ENCODE data around the gene GMIP. TPM values are rescaled to one million over a fixed set of nuclear protein-coding genes. Genes with fewer than 3 reads are reported as not detected.

The GMIP gene
- total RNA-seq, 1 donor, result 48.6 TPM

DNA sequence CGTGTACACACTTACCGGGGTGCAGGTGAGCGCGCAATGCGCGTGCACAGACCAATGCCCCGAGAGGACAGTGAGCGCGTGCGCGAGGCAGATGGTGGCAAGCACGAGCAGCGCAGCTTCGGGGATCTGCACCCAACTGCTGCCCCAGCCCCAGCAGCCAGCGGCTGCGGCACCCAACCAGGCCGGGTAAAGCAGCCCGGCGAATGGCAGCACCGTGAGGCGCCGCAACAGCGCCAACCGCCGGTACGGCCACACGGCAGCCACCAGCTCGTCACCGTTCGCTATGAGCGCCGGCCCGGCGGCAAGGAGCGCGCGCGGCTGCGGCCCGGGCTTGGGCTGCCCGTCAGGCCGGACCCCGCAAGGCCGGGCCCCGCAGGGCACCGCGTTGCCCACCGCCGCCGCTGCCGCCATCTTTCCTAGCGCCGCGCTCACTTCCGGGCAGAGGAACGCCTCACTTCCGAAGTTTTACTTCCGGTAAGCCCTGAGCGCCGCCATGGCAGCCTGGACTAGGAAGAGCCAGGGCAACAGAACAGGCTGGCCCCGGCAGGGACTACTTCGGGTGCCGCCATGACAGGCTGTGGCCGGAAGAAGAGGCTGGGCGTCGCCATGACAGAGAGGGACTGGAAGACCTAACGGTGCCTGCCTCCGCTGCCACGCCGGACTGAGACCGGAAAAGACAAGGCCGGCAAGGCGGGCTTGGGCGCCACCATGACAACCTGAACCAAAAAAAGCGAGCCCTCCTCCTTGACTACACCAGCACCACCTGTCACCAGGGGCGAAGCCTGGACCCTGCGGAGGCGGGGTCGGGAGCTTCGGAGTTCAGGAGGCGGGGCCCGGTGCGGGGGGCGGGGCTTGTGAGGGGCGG, 20.0 kb upstream of the GMIP start, which contains the start of gene ATP13A1:
ATP13A1 (minus strand) TSS at position 421 of the 865 bp plus-strand sequence; CDS start at position 411, 10 bp downstream.
- H3K4me3 ChIP-seq (ENCODE audit: low read length), result peak within 1 kb of the TSS; percentile 92
- H3K27me3 ChIP-seq (ENCODE audit: insufficient read depth, low read length), result no peaks in the 10 kb centered on the region
- peaks cover 45% of the 10 kb centered on the region for H3K4me1 ChIP-seq (ENCODE audit: insufficient read depth, low read length)
- H3K9me3 ChIP-seq (ENCODE audit: low read depth, low read length), result no peaks in the 10 kb centered on the region

DNA sequence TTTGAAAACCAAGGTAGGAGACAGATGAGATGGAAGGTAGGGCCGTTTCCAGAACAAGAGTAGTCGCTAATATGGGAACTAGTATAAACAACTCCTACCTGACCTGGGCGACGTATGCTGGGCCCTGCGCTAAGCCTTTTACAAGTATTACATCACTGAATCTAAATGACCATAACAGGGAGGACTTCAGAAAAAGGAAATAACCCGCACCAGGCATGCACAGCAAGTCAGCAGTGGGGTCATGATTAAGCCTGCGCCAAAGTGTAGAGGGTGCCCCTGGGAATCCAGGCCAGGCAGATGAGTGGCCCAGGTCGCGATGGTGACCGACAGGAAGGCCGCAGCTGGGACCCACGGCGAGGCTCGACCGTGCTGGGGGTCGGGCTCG, 19.4 kb upstream of the GMIP start:
- H3K4me3 ChIP-seq (ENCODE audit: low read length), result peak overlapping the region; percentile 92
- peaks cover 40% of the 10 kb centered on the region for H3K4me1 ChIP-seq (ENCODE audit: insufficient read depth, low read length)
- no peaks in the 10 kb centered on the region for H3K27me3 ChIP-seq (ENCODE audit: insufficient read depth, low read length)
- H3K9me3 ChIP-seq (ENCODE audit: low read depth, low read length), result no peaks in the 10 kb centered on the region

DNA sequence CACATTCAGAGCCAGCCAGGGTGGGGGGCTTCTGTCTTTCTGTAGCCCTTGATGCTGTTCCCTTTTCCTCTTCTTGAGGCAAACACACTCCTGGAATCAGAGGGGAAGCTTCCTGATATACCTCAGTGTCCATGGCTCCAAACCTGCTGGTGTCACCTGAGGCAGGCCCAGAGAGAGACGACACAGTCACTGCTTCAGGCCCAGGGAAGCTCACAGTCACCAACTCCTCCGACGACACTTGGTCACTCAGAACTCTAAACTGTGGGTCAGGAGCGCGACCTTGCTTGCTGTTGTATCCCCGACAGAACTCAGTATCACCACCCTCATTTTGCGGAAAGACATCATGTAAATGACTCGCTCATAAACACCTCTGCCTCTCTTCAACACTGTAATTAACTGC, 18.9 kb upstream of the GMIP start:
- Histone ChIP-seq H3K4me3 (ENCODE audit: low read length) (peak overlapping the region; percentile 92), H3K4me1 (ENCODE audit: insufficient read depth, low read length) (peaks cover 35% of the 10 kb centered on the region), H3K9me3 (ENCODE audit: low read depth, low read length) (no peaks in the 10 kb centered on the region), H3K27me3 (ENCODE audit: insufficient read depth, low read length) (no peaks in the 10 kb centered on the region)

DNA sequence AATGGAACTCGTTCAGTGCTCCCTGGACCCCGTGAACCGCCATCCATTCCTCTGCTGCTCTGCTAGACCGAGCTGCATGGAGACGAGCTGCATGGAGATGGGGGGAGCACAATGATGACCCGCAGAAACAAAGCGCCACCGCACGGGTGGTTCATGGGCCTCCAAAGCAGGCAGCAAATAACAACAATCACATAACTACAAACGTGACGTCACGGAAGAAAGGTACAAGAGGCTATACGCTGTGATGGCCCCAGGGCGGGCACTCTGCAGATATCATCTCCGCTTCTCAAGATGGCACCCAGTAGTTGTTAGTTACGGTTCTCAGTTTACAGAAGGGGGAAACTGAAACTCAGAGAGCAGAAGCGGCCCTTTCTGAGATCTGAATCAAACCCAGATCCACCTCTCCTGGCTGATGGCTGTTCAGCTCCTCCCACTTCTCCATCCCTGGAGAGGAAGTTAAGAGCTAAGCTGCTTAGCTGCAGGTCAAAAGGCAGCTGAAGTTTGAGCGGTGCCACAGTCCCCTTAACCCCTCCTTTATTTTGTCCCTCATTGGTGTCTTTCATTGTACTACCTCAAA, 18.3 kb upstream of the GMIP start:
- H3K9me3 ChIP-seq (ENCODE audit: low read depth, low read length), result no peaks in the 10 kb centered on the region
- H3K4me3 ChIP-seq (ENCODE audit: low read length), result no peak overlapping the region
- no peaks in the 10 kb centered on the region for H3K27me3 ChIP-seq (ENCODE audit: insufficient read depth, low read length)
- peaks cover 33% of the 10 kb centered on the region for H3K4me1 ChIP-seq (ENCODE audit: insufficient read depth, low read length)

DNA sequence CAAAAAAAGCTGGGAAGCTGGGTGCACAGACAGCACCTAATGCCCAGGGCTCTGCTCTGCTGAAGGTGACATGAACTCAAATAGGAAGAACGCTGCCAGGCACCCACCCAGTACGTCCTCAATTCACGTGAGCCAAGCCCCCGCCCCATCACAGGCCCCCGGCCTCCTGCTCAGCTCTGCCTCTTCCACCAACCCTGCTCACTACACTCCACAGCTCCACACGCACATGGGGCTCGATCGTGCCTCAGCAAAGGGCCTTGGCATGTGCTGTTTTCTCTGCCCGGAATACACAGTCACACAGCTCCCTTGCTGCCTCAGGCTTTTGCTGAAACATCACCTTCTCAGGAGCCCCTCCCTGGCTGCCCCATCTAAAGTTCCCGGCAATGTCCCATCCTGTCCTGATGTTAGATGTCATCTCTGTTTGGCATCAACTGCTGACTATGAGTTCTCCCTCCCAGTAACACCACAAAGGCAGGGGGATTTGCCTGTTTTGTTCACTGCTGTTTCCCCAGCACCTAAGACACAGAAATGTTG, 17.8 kb upstream of the GMIP start:
- no peaks in the 10 kb centered on the region for H3K27me3 ChIP-seq (ENCODE audit: insufficient read depth, low read length)
- no peaks in the 10 kb centered on the region for H3K9me3 ChIP-seq (ENCODE audit: low read depth, low read length)
- no peak overlapping the region for H3K4me3 ChIP-seq (ENCODE audit: low read length)
- H3K4me1 ChIP-seq (ENCODE audit: insufficient read depth, low read length), result peaks cover 33% of the 10 kb centered on the region

DNA sequence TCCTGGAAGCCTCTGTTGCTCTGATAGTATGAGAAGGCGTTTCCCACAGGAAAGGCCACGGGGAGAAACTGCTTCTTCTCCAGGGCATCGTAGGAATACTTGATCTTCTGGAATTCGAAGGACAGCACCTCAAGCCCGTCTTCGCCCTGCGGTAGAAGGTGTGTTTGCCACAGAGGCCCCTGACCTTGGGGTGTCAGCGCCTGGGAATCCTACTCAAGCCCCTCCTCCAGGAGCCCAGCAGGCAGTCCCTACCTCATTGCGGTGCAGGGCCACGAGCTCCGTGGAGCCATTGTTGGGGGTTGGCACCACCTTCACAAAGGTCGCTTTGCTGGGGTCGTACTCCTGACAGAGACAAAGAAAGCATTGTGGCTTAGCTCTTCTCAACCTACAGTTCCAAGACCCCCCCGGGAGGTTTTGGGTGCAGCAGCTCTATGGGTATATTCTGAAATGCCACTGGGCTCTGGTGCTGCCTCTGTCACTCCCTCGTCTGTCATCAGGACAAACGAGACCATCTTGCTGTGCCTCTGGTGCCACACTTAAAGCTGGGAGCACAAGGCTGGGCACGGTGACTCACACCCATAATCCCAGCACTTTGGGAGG, 16.3 kb upstream of the GMIP start:
- H3K4me3 ChIP-seq (ENCODE audit: low read length), result no peak overlapping the region
- H3K4me1 ChIP-seq (ENCODE audit: insufficient read depth, low read length), result peaks cover 29% of the 10 kb centered on the region

DNA sequence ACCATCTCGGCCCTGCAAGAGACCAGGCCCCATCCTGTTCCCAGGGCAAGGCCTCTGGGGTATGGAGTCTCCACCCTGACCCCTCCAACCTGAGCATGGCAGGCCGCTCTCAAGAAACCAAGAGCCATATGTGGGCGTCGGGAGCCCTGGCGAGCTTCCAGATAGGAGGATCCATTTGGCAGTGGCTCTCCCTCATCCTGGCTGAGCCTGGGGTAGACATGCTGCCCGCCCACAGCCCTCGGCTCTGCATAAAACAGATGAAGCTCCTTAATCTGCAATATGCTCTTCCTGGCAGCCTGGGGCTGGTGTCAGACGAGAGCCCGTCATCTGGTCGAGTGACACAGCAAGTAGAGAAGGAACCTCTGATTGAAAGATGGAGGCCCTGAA, 13.9 kb upstream of the GMIP start:
- Histone ChIP-seq H3K9me3 (ENCODE audit: low read depth, low read length) (no peaks in the 10 kb centered on the region), H3K4me3 (ENCODE audit: low read length) (no peak overlapping the region), H3K4me1 (ENCODE audit: insufficient read depth, low read length) (peaks cover 15% of the 10 kb centered on the region), H3K27me3 (ENCODE audit: insufficient read depth, low read length) (no peaks in the 10 kb centered on the region)

More for the DNA sequence above, 16.3 kb upstream of the GMIP start:
- H3K9me3 ChIP-seq (ENCODE audit: low read depth, low read length), result no peaks in the 10 kb centered on the region
- H3K27me3 ChIP-seq (ENCODE audit: insufficient read depth, low read length), result no peaks in the 10 kb centered on the region

DNA sequence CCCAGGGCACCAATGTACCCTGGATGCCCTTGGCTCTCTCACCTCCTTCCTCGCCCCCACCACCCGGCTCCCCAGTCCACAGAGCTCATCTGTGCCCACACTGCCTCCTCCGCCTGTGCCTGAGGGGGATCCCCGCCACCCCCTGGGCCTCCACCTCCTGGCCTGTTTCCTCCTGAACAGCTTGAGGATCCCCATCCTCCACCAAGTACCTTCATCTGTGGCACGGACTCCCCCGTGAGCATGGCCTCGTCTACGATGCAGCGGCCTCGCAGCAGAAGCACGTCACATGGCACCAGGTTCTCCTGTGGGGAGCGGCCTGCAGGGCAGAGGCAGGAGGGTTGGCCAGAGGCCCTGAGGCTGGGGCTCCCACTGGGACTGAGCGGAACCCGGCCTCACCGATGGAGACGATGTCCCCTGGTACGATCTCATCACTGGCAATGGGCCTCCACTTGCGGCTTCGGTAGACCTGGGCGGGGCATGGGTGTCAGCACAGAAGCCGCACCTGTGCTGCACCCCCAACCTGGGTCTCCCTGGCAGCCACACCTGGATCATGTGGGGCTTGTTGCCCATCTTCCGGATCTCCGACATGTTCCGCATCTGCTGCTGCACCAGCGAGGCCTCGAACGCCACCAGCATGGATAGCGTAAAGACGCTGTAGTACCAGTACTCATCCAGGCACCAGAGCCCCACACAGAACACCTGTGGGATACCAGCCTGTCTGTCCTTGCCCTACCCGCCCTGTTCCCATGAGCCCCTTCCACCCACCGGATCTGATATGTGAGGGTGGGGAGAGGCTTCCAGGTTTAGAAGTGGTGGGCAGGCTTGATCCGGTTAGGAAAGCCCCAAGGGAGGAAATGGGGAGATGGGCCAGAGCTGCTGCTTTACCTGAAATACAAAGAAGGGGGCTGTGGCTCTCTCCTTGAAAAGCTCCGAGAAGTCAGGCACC, 13.3 kb upstream of the GMIP start:
- H3K4me1 ChIP-seq (ENCODE audit: insufficient read depth, low read length), result peaks cover 9% of the 10 kb centered on the region
- H3K4me3 ChIP-seq (ENCODE audit: low read length), result no peak overlapping the region
- no peaks in the 10 kb centered on the region for H3K27me3 ChIP-seq (ENCODE audit: insufficient read depth, low read length)

DNA sequence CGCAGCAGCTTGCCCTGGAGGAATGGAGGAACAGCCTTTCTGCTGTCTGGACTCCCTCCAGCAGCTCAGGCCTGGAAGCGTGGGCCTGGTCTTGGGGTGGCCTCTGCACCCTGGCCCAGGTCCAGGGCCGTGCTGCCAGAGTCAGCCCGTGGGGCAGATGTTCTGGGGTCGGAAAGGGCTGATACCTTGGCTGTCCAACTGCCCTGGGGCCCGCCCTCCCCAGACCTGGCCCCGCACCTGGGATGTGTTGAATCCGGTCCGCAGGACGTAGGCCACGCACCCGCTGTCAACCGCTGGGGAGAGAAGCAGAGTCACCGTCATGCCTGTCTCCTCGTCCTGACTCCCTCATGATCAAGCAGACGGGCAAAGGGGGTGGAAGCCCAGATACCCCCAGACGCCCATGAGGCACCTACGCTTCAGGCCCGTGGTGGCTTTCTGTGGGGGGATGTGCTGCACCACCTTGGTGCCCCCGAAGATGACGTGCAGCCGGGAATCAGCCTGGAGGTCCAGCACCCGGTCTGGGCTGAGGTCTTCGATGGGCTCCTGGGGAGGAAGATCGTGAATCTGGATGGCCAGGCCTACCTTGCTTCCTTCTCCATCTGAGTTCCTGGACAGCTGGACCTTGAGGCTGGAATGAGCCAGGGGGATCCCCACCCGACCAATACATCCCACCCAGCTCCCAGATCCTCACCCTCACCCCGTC, 12.3 kb upstream of the GMIP start:
- H3K9me3 ChIP-seq (ENCODE audit: low read depth, low read length), result no peaks in the 10 kb centered on the region

More for the DNA sequence above, 13.3 kb upstream of the GMIP start:
- no peaks in the 10 kb centered on the region for H3K9me3 ChIP-seq (ENCODE audit: low read depth, low read length)

DNA sequence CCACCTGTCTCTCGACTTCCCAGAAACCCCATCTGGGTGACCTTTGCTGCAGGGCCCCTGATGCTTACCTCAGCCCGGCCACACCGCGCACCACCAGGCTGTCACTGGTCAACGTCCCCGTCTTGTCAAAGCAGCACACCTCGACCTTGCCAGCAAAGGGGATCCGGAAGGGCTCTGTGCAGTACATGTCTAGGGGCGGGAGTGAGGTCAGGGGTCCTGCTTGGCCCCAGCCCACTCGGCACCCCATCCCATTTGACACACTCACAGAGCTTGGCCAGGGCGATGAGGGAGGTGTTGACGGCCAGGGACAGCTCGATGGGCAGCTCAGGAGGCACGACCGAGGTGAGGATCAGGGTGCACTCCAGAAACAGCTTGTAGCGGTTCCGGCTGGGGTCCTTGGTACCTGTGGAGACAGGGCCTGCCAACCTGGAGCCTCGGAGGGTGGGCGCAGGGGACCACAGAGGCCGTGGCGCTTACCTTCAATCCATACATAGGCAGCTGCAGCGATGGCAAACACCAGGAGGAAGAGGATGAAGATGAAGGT, 11.7 kb upstream of the GMIP start:
- Histone ChIP-seq H3K4me3 (ENCODE audit: low read length) (no peak overlapping the region), H3K9me3 (ENCODE audit: low read depth, low read length) (no peaks in the 10 kb centered on the region), H3K4me1 (ENCODE audit: insufficient read depth, low read length) (no peaks in the 10 kb centered on the region), H3K27me3 (ENCODE audit: insufficient read depth, low read length) (no peaks in the 10 kb centered on the region)

More for the DNA sequence above, 12.3 kb upstream of the GMIP start:
- Histone ChIP-seq H3K27me3 (ENCODE audit: insufficient read depth, low read length) (no peaks in the 10 kb centered on the region), H3K4me1 (ENCODE audit: insufficient read depth, low read length) (no peaks in the 10 kb centered on the region), H3K4me3 (ENCODE audit: low read length) (no peak overlapping the region)

DNA sequence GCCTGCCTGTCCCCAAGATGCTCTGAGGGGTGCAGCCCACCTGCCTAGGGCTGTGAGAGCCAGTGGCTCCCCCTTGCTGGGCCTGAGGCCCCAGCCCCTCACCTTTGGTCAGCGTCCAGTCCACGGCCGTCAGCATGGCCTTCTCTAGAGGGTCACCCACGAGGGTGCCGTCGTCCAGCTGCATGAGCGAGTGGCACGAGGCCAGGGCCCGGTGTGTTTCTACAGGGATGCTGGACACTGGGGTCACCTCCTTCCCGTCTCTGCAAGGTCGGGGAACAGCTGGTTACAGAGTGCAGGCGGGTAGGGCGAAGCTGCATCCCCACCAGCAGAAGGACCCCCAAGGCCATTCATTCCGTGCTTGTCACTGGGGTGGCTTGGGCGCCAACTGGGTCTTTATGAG, 11.0 kb upstream of the GMIP start:
- H3K27me3 ChIP-seq (ENCODE audit: insufficient read depth, low read length), result no peaks in the 10 kb centered on the region
- H3K4me1 ChIP-seq (ENCODE audit: insufficient read depth, low read length), result no peaks in the 10 kb centered on the region
- no peaks in the 10 kb centered on the region for H3K9me3 ChIP-seq (ENCODE audit: low read depth, low read length)
- no peak overlapping the region for H3K4me3 ChIP-seq (ENCODE audit: low read length)

DNA sequence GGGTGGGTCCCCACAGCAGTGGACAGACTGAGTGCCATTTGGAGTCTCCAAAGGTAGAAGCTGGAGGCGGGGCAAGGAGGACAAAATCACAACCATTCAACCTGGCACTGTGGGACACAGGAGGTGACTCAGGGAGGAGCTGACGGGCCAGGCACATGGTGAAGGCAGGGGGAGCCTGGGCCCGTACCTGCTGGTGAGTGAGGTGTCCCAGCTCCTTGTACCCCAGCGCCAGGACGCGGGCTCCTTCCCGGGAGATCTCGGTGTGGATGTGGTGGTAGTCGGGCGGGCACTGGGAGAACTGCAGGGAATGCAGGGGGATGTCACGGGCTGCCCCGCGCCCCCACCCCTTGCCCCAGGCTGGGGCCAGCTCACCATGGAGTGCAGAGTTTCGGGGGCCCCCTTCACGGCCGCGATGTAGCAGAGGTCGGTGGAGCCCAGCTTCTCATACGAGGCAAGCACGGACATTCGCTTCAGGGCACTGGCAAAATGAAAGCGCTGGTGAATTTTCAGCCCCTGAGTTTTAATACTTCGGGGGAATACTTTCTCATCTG, 10.2 kb upstream of the GMIP start:
- H3K4me1 ChIP-seq (ENCODE audit: insufficient read depth, low read length), result no peaks in the 10 kb centered on the region
- H3K9me3 ChIP-seq (ENCODE audit: low read depth, low read length), result no peaks in the 10 kb centered on the region
- H3K4me3 ChIP-seq (ENCODE audit: low read length), result no peak overlapping the region
- no peaks in the 10 kb centered on the region for H3K27me3 ChIP-seq (ENCODE audit: insufficient read depth, low read length)

DNA sequence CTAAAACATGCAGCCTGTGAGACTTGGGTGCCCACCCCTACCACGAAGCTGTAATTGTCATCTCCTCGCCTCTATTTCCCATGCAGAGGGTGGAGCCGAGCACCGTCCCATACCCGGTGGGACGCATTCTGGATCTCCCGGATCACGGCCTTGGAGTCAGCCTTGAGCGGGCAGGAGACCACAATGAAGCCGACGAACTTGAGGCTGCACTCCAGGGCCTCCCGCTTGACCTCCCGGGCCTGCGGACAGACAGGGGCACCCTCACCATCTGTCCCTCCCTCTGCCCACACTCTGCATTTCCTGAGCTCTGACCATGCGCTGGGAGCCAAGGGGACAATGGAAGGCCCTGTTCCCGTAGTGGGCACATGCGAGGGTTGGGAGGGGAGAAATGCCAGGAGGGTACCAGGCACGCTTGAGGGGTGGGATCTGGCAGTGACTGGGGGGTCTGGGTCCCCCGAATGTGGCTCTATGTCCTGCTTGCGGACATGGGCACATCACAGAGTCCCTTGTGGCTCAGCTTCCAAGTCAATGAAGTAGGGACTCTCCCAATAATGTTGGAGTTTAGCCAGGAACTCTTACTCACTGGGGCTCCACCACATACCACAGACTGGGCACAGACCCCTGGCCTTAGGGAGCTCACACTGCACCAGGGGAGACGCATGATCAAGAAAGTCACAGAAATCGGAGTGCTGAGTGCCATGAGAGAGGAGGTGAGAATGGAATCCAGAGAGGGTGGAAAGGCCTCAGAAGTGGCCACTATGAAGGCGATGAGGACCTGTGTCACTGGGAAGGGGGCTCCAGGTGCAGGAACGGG, 9.2 kb upstream of the GMIP start:
- Histone ChIP-seq H3K4me3 (ENCODE audit: low read length) (no peak overlapping the region), H3K4me1 (ENCODE audit: insufficient read depth, low read length) (no peaks in the 10 kb centered on the region), H3K27me3 (ENCODE audit: insufficient read depth, low read length) (no peaks in the 10 kb centered on the region), H3K9me3 (ENCODE audit: low read depth, low read length) (no peaks in the 10 kb centered on the region)
